Middle frontal gyrus (tissue), 1 donor: Measurements from ENCODE around the gene DNM3.
"Not testable (repeated sequence)": the region's sequence is repeated elsewhere in the genome, so short reads cannot be mapped to it uniquely, and the experiment has no call there.

Source experiments
- DNase-seq: peaks from one replicate; pipeline ENCODE4 v3.0.0-alpha.2; 2015; ENCODE audit warnings: low spot score; ENCODE audit errors: extremely low spot score

The DNM3 gene

DNA sequence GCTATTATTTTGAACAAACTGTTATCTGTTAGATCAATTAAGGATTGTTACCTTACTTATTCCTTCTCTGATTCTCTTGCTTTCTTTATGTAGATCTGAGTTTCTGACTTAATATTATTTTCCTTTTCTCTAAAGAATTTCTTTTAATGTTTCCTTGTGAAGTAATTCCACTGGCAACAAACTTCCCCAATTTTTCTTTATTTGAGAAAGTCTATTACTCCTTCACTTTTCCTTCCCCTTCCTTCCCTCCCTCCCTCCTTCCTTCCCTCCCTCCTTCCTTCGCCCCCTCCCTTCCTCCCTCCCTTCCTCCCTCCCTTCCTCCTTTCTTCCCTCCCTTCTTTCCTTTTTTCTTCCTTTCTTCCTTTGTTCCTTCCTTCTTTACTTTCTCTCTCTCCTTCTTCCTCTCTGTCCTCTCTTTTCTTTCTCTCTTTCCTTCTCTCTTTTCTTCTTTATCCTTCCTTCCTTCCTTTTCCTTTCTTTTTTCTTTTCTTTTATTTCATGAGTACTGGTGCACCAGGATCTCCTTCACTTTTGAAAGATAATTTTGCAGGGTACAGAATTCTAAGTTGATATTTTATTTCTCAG lies 177.5 kb downstream of the DNM3 start:
- no peak for DNase-seq

DNA sequence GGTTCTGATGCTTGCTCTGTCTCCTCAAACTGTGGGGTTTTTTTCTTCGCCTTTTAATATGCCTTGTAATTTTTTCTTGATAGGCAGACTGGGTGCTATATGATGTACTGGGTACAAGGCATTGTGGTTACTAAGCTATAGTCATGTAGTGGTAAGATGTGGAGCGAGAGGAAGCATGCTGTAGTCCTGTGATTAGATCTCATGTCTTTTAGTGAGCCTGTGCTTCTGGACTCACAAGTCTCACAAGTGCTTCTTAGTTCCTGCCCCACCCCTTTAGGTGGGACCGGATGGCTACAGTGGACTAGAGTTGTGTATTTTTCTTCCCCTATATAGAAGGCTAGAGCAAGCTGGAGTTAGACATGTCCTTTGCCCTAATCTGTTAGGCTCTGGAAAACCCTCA lies 178.7 kb downstream of the DNM3 start:
- no peak for DNase-seq

DNA sequence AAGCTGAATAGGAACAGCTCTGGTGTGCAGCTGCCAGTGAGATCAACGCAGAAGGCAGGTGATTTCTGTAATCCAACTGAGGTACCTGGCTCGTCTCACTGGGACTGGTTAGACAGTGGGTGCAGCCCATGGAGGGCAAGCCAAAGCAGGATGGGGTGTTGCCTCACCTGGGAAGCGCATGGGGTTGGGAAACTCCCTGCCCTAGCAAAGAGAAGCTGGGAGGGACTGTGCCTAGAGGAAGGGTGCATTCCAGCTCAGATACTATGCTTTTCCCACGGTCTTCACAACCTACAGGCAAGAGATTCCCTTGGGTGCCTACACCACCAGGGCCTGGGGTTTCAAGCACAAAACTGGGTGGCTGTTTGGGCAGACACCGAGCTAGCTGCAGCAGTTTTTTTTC lies 183.2 kb downstream of the DNM3 start:
- DNase-seq = no peak

DNA sequence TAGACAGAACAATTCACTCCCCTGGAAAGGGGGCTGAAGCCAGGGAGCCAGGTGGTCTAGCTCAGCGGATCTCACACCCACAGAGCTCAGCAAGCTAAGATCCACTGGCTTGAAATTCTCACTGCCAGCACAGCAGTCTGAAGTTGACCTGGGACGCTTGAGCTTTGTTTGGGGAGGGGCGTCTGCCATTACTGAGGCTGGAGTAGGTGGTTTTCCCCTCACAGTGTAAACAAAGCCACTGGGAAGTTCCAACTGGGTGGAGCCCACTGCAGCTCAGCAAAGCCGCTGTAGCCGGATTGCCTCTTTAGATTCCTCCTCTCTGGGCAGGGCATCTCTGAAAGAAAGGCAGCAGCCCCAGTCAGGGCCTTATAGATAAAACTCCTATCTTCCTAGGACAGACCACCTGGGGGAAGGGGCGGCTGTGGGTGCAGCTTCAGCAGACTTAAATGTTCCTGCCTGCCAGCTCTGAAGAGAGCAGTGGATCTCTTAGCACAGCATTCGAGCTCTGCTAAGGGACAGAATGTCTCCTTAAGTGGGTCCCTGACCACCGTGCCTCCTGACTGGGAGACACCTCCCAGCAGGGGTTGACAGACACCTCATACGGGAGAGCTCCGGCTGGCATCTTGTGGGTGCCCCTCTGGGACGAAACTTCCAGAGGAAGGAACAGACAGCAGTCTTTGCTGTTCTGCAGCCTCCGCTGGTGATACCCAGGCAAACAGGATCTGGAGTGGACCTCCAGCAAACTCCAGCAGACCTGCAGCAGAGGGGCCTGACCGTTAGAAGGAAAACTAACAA lies 183.8 kb downstream of the DNM3 start:
- DNase-seq = not testable (repeated sequence)

DNA sequence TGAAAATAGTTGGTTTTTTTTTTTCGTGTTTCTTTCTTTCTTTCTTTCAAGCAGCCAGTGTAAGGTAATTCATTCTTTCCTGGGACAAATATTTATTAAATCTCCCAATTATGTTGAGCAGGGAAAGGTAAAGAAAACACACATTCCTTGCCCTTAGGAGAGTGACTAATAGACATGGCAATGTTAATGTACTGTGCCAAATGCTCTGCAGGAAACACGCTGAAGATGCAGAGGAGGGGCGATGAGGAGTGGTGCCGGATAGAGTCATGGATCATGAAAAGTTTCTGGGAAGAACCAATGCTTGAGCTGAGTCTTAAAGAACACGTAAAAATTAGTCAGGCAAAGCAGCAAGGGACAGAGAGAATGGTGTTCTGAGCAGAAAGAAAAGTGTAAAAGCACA lies 199.2 kb downstream of the DNM3 start:
- DNase-seq = no peak

DNA sequence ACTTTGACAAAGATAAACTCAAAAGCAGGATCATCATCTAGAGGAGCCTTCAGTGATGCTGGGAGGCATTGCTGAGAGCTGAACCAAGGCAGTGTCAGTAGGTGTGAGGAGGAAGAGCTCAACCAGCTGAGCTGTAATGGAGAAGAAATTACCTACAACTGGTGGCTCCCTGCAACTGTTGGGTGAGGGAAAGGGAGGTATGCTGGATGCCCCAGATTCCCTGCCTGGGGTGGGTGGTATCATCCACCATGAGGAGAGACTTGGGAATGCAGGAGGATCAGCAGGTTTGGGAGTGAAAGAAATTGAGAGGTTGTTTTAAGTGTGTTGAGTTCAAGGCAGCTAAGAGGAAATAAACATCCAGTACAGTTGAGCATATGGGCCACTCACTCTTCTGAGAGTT lies 199.8 kb downstream of the DNM3 start:
- no peak for DNase-seq

DNA sequence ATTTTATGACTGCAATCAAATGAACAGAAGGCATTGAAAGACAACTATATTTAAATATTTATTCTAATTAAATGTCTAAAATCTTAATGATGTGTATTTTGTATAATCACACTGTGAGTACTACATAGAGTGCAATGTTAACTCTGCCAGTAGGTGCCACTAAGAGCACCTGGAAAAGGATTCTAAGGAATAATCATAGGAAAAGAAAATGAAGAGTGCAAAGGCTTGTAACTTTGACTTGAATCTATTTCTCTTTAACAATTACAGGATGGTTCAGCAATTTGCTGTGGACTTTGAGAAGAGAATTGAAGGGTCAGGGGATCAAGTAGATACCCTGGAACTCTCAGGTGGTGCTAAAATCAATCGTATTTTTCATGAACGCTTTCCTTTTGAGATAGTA lies 200.4 kb downstream of the DNM3 start:
- no peak for DNase-seq

DNA sequence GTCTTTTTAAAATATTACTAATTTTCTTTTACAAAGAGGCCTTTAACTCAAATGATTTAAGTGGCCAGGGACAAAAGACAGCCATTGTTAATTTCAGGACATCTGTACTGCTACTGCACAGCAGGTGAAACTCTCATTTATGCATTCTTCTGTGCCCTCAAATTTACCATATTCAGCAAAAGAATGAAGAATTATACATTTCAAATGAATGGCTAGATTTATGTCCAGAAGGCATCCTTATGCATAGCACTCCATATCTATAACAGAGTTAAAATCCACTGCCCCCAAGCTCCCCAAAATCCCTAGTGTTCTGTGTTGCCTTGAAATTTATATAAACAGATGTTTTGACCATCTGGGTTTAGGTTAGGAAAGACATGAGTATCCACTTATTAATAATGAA lies 202.6 kb downstream of the DNM3 start:
- no peak for DNase-seq

DNA sequence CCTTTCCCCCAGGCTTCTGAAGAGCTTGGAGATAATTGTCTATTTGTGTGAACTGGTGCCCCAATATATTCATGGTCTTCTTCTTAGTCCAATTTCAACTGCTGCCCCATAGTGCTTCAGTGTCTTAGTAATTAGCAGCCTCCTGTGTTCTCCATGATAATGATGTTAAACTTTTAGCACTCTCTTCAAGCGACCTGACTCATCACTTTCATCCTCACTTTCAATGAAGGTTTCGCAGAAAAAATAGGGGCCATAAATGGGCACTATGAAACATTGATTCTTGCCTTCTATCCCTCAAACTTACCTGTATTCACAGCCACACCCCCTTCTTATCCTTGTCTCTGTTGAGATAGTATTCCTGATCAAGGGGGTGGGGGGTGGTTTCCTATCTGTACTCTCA lies 210.6 kb downstream of the DNM3 start:
- no peak for DNase-seq

DNA sequence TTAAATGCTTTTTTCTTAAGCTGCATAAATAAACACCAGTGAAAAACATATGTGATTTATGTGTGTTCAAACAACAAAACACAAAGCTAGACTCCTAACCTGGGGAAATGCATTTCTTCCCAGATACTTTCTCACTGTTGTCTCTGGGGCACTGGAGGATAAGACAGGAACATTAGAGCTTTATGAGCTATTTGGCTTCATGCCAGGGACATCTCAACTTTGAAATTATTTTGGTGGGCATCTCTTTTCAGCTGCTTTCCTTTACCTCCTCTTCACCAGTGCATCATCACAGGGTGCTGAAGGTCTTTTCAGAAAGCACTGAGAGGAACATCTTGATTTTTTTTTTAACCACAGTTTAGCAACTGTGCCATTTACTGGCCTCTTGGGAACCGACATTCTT lies 212.9 kb downstream of the DNM3 start:
- no peak for DNase-seq

DNA sequence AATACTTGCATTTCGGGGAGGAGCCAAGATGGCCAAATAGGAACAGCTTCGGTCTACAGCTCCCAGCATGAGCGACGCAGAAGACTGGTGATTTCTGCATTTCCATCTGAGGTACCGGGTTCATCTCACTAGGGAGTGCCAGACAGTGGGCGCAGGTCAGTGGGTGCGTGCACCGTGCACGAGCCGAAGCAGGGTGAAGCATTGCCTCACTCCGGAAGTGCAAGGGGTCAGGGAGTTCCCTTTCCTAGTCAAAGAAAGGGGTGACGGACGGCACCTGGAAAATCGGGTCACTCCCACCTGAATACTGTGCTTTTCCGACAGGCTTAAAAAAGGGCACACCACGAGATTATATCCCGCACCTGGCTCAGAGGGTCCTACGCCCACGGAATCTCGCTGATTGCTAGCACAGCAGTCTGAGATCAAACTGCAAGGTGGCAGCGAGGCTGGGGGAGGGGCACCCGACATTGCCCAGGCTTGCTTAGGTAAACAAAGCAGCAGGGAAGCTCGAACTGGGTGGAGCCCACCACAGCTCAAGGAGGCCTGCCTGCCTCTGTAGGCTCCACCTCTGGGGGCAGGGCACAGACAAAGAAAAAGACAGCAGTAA lies 214.6 kb downstream of the DNM3 start:
- not testable (repeated sequence) for DNase-seq

DNA sequence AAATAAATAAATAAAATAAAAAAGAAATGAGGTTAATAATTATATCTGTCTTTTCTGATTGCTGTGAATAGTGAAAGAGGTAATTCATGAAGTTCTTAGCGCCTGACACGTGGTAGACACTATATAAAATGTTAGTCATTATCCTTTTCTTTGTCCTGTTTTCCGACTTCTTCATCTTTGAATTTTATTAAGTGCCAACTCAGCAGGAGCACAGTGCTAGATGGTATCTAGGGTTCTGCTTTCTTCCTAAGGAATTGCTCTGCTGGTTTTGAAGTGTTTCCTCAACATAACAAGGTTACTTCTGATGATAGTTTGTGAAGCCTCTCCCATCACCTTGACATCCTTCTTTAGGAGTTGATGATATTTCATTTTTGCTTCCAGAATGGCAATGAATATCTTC lies 227.0 kb downstream of the DNM3 start:
- DNase-seq = no peak

DNA sequence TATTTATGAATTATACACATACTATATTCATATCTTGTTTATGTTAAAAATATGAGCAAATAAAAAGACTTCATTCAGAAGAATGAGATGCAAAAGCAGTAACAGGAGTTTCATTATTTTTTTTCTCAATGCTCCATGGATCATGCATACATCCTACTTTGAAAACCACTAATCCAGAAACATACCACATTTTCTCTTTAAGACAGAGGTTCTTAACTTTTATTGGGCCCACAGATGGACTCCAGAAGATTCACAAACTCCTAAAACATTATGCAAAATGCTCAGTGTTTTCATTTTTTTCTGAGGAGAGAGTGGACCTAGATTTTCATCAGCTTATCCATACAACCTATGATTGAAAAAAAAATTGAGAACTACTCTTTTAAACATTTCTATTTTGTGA lies 227.8 kb downstream of the DNM3 start:
- DNase-seq = no peak

DNA sequence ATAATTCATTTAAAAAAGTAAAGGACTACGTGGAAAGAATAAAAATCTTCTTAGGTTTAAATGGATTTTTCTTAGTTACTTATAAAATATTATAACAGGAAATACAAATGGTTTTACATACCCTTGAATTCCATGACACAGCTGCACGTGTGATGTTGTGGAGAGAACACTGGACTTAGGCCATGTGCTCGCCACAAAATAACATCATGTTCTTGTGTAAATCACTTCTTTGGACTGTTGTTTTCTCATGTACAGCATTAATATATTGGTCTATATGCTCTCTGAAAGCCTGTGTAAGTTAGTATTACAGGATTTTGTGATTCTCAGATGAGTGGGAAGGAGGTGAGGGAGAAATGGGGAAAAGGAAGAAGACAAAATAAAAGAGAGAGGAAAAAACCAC lies 228.2 kb downstream of the DNM3 start:
- no peak for DNase-seq

DNA sequence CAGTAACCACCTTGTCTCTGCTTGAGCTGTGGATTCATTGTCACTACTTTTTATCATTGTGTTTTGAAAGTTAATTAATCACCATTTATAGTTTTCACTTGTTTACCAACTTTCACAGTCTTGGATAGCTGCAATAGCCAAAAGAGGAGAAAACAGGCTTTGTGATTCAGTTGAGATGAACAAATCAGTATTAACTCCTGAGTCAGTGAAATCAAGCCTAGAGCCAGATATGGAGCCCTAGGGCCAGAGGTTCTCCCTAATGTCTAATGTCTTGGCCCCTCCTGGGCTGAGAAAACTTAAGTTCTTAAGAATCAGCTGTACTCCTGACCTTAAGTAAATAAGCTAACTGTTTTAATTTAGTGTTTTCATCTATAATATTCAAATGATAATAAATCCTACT lies 228.8 kb downstream of the DNM3 start:
- DNase-seq = no peak

DNA sequence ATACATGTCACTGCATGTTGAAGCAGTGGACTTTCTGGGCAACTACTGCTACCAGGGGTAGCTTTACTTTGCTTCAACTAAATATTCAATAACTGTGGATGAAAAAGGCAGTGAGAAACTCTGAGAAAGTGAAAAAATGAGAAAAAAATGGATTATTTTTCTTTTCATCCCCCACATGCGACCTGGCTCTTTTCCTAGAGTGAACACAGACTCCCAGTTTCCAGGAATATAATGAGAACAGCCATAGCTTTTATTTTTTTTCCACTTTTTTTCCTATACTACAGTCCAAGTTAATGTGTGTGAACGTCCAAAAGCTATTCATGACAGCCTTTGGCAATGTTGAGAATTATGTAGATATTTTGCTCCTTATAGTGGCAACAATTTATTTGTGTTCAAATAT lies 230.4 kb downstream of the DNM3 start:
- no peak for DNase-seq

DNA sequence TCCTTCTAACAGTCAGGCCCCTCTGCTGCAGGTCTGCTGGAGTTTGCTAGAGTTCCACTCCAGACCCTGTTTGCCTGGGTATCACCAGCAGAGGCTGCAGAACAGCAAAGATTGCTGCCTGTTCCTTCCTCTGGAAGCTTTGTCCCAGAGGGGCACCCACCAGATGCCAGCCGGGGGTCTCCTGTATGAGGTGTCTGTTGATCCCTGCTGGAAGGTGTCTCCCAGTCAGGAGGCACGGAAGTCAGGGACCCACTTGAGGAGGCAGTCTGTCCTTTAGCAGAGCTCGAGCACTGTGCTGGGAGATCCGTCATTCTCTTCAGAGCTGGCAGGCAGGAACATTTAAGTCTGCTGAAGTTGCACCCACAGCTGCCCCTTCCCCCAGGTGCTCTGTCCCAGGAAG lies 238.6 kb downstream of the DNM3 start:
- not testable (repeated sequence) for DNase-seq

DNA sequence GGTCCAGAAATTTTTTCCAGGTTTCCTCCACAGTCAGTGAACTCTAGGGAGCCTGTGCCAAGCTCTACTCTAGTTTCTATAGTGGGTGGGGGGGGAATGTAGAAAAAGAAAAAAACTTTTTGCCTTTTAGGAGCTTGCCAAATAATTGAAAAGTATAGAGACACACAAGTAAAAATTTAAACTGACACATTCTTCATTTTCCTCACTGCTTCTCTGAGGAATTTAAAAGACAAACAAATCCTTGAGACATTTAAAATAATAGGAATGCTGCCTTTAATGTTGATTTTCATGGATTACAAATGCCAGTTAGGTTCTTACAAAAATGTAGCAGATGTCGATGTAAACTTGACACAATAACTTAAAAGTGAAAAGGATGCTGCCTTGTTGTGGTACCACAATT lies 241.9 kb downstream of the DNM3 start:
- no peak for DNase-seq

DNA sequence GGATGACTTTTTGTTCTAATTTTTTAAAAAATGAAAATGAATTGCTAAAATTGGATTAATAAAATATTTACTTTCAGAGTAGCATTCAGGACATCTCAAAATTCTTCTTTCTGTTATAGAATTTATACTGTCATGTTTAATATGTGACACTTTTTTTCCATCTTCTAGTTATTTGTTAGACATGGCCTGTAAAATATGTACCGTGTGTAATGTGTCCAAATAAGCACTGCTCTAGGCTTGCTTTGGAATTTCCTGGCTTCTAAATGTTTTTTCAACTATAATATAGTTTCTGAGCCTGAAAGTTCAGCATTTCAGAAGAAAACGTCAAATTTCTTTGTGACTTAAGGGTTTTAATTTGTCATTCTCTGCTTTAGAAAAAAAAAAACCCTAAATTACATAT lies 243.6 kb downstream of the DNM3 start:
- DNase-seq = no peak

DNA sequence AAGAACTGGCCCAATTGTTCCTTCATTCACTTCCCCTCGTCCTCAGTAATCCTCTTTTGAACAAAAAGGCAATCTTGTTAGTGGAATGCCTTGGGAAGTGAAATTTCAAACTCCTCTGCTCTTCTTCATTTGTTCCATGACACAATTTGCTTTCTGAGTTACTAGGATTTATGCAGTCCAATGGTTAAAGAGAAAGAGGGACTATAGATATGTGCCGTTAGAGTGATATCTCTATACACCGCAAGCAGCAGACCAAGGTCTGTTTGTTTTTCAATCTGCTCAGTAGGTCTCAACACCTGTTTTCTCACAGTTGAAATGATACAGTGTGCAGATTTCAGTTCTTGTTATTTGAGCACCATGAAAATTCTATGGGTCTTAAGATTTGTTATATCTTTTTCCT lies 244.0 kb downstream of the DNM3 start:
- DNase-seq = no peak

DNA sequence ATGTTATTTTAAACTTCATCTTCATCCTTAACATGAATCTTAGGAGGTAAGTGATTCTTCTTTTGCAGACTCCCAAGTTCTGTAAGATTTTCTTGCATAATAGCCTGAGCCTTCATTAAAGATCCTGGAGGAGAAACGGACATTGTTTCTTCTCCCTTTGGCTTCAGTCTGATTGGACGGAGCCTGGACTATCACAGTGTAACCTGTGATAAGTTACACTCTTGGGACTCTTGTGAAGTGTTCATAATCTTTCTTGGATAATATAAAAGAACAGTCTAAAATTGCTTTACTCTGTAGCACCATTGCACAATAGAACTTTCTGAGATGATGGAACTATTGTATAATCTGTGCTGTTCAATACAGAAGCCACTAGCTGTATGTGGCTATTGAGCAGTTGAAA lies 244.8 kb downstream of the DNM3 start:
- DNase-seq = no peak

DNA sequence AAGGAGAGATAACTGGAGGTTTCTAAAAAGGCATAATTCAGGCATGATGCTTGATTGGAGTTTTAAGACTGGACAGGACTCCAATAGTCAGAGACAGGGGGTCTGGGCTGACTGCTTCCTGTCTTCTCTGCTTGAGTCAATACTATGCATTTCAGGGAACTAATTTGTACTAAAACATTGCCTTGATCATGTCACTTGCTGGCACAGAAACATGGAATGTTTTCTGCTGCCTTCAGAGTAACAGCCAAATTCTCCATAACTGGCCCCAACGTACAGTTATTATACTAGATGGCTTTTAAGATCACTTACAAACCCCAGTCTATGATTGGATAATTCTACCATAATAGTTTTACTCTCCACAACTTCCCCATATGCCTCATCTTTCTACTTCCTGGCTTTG lies 247.0 kb downstream of the DNM3 start:
- no peak for DNase-seq
